ENCODE data around the gene KAT8. TPM values are rescaled to one million over a fixed set of nuclear protein-coding genes. Genes with fewer than 3 reads are reported as not detected.

Gene KAT8
- total RNA-seq, 2 experiments from 2014 or later = 55.6 to 58.7 TPM

GRCh38 chr16:31089199-31089598, 28.3 kb upstream of the KAT8 start:
- Mint-ChIP-seq H3K9me3 (no peaks in the 10 kb centered on the region), H3K4me3 (no peak overlapping the region), H3K36me3 (ENCODE audit: low read depth) (peaks cover 14% of the 10 kb centered on the region), H3K27me3 (no peaks in the 10 kb centered on the region), H3K4me1 (ENCODE audit: low read depth) (peaks cover 15% of the 10 kb centered on the region), H3K27ac (no peak overlapping the region)
- CTCF ChIA-PET = no interaction called here
- DNase-seq = no peak
- ATAC-seq = no peak
- POLR2A ChIA-PET = interaction anchor here (1.3 to 1.4 kb wide), 2 partner anchors 12 to 15 kb away, joined by 3 to 5 read pairs; partner anchors contain the start of genes ZNF646 and ZNF668
- intact Hi-C loops (cut with micrococcal nuclease) = no loop called here
- TF ChIP-seq, protein P1, sequence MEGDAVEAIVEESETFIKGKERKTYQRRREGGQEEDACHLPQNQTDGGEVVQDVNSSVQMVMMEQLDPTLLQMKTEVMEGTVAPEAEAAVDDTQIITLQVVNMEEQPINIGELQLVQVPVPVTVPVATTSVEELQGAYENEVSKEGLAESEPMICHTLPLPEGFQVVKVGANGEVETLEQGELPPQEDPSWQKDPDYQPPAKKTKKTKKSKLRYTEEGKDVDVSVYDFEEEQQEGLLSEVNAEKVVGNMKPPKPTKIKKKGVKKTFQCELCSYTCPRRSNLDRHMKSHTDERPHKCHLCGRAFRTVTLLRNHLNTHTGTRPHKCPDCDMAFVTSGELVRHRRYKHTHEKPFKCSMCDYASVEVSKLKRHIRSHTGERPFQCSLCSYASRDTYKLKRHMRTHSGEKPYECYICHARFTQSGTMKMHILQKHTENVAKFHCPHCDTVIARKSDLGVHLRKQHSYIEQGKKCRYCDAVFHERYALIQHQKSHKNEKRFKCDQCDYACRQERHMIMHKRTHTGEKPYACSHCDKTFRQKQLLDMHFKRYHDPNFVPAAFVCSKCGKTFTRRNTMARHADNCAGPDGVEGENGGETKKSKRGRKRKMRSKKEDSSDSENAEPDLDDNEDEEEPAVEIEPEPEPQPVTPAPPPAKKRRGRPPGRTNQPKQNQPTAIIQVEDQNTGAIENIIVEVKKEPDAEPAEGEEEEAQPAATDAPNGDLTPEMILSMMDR (IDR thresholded peaks at IDR 0.05) = no peak

DNA sequence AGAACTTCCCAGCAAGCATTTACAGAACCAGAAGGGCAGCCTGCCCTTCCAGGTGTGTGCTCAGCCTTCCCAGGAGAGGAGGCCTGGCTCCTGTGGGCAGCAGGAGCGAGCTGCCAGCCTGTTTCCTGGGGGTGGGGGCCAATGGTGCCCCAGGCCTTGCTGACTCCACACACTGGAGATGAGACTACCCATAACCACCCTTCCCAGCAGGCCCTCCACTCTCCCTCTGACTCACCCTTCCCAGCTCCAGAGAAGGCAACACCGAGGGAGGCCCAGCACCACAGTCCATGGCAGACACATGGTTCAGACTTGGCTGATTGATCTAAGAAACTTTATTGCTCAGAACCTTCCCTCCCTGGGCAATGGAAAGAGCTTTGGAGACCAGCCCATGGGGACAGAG, 26.9 kb upstream of the KAT8 start:
- ChIA-PET CTCF (no interaction called here), POLR2A (no interaction called here)
- intact Hi-C loops (cut with micrococcal nuclease) = no loop called here
- no peak for DNase-seq
- no peak overlapping the region for H3K27ac Mint-ChIP-seq
- H3K27me3 Mint-ChIP-seq = no peaks in the 10 kb centered on the region
- peaks cover 17% of the 10 kb centered on the region for H3K36me3 Mint-ChIP-seq (ENCODE audit: low read depth)
- no peak overlapping the region for H3K4me3 Mint-ChIP-seq
- no peaks in the 10 kb centered on the region for H3K9me3 Mint-ChIP-seq
- TF ChIP-seq, protein P1 (IDR thresholded peaks at IDR 0.05) = no peak
- peaks cover 17% of the 10 kb centered on the region for H3K4me1 Mint-ChIP-seq (ENCODE audit: low read depth)
- ATAC-seq = no peak

DNA sequence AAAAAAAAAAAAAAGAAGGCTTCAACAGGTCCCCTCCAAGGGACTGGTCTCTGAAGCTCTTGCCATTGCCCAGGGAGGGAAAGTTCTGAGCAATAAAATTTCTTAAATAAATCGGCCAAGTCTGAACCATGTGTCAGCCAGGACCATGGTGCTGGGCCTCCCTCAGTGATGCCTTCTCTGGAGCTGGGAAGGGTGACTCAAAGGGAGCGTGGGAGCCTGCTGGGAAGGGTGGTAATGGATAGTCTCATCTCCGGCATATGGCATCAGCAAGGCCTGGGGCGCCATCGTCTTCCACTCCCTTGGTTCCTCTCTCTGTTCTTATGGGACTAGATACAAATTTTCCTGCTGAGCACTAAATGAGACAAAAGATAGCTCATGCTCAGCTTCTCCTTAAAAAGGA, 25.1 kb upstream of the KAT8 start:
- peaks cover 22% of the 10 kb centered on the region for H3K4me1 Mint-ChIP-seq (ENCODE audit: low read depth)
- no peaks in the 10 kb centered on the region for H3K27me3 Mint-ChIP-seq
- H3K9me3 Mint-ChIP-seq = no peaks in the 10 kb centered on the region
- no peak overlapping the region for H3K27ac Mint-ChIP-seq
- ChIA-PET CTCF (interaction anchor here (0.8 to 2.3 kb wide), 6 partner anchors 19 to 138 kb away, joined by 3 to 11 read pairs (median 4); partner anchors contain the start of genes HSD3B7 and ZNF668), POLR2A (interaction anchor here (0.8 to 2.3 kb wide), 5 partner anchors 15 to 110 kb away, joined by 3 to 7 read pairs (median 4); partner anchors contain the start of genes FUS, PYCARD, ZNF646 and ZNF668)
- DNase-seq = no peak
- intact Hi-C loops (cut with micrococcal nuclease) = no loop called here
- H3K36me3 Mint-ChIP-seq (ENCODE audit: low read depth) = peaks cover 17% of the 10 kb centered on the region
- ATAC-seq = no peak
- TF ChIP-seq, protein P1 (IDR thresholded peaks at IDR 0.05) = no peak
- peak overlapping the region; percentile 32 for H3K4me3 Mint-ChIP-seq

DNA sequence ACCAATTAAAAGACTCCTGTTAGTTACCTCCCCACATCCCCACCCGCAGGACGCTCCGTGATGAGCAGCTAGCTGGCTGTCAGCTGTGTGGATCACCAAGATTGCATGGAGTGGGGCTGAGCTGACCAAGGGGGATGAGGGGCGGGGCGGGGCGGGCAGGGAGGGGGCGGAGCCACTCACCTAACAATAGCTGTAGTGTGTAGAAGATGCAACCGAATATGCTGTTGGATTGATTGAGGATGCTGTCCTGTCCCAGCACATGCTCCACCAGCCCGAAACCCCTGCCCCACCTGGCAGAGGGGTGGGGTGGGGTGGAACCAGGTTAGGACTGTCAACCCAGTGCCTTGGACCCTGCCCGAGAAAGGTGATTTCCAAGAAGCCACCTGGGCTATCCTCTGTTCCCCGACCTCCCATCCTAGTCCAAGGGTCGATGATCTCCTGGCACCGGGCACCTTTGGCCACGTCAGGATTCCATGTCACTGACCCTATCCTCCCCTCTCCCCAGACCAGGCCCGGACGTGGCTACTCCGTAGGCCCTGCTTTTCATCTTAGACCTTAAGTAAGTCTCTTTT, 24.2 kb upstream of the KAT8 start:
- peaks cover 22% of the 10 kb centered on the region for H3K4me1 Mint-ChIP-seq (ENCODE audit: low read depth)
- no peaks in the 10 kb centered on the region for H3K9me3 Mint-ChIP-seq
- TF ChIP-seq, protein P1 (IDR thresholded peaks at IDR 0.05) = no peak
- ATAC-seq (no peak), DNase-seq (peak; percentile 37)
- no peak overlapping the region for H3K27ac Mint-ChIP-seq
- peak overlapping the region; percentile 94 for H3K4me3 Mint-ChIP-seq
- no peaks in the 10 kb centered on the region for H3K27me3 Mint-ChIP-seq
- intact Hi-C loops (cut with micrococcal nuclease) = no loop called here
- H3K36me3 Mint-ChIP-seq (ENCODE audit: low read depth) = peaks cover 17% of the 10 kb centered on the region
- POLR2A ChIA-PET = interaction anchor here (0.6 to 2.3 kb wide), 8 partner anchors 13 to 1545 kb away, joined by 3 to 7 read pairs (median 4); partner anchors contain the start of genes BCKDK, FUS, ZNF646 and ZNF668
- CTCF ChIA-PET = interaction anchor here (1.0 to 2.3 kb wide), 4 partner anchors 49 to 139 kb away, joined by 4 to 11 read pairs (median 5); partner anchors contain the start of gene HSD3B7

DNA sequence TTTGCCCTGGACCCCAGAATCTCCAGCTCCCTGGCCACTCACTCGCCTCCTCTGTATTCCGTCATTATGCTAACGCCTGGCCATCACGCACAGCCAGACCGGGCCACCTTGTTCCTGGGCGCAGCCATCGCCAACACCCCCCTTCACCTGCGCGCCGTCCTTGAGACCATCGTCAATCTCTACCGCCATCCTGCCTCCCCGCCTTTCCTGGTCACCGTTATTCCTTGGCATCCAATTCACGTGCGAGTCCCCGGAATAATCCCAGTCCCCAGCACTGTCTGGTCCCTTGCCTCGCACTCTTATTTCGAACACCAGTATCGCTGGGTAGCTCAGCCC, 23.4 kb upstream of the KAT8 start:
- POLR2A ChIA-PET = interaction anchor here (0.8 to 2.3 kb wide), 9 partner anchors 10 to 86 kb away, joined by 3 to 7 read pairs (median 5); partner anchors contain the start of genes BCKDK, FUS, ZNF646 and ZNF668
- H3K36me3 Mint-ChIP-seq (ENCODE audit: low read depth) = peaks cover 17% of the 10 kb centered on the region

More for the DNA sequence above, 23.4 kb upstream of the KAT8 start:
- Mint-ChIP-seq H3K4me3 (peak overlapping the region; percentile 94), H3K27ac (peak overlapping the region; percentile 90), H3K27me3 (no peaks in the 10 kb centered on the region), H3K9me3 (no peaks in the 10 kb centered on the region), H3K4me1 (ENCODE audit: low read depth) (peaks cover 22% of the 10 kb centered on the region)
- ATAC-seq (no peak), DNase-seq (no peak)
- TF ChIP-seq, protein P1 (IDR thresholded peaks at IDR 0.05) = no peak
- intact Hi-C loops (cut with micrococcal nuclease) = no loop called here
- CTCF ChIA-PET = interaction anchor here (0.9 to 3.1 kb wide), 4 partner anchors 20 to 136 kb away, joined by 3 to 15 read pairs (median 4); partner anchors contain the start of genes ZNF646 and ZNF668
